Measurements from ENCODE around the gene NCAPD2.

DNA sequence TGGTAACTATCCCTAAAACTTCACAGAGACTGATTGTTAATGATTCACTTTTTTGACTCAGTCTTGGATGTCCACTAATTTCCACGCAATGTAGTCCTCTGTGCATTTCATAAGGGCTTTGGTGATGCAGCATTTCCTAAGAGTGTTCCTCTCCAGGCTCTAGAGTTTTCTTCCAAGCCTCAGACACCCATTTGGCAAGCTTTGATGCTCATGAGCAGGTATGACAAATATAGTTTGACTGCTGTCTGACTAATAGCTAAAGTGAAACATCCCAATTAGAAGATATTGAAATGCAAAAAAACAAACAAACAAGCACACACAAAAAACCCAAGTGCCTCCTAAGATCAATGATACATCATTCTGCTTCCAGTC lies 21.9 kb upstream of the NCAPD2 start:
- TF ChIP-seq, protein P1, sequence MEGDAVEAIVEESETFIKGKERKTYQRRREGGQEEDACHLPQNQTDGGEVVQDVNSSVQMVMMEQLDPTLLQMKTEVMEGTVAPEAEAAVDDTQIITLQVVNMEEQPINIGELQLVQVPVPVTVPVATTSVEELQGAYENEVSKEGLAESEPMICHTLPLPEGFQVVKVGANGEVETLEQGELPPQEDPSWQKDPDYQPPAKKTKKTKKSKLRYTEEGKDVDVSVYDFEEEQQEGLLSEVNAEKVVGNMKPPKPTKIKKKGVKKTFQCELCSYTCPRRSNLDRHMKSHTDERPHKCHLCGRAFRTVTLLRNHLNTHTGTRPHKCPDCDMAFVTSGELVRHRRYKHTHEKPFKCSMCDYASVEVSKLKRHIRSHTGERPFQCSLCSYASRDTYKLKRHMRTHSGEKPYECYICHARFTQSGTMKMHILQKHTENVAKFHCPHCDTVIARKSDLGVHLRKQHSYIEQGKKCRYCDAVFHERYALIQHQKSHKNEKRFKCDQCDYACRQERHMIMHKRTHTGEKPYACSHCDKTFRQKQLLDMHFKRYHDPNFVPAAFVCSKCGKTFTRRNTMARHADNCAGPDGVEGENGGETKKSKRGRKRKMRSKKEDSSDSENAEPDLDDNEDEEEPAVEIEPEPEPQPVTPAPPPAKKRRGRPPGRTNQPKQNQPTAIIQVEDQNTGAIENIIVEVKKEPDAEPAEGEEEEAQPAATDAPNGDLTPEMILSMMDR (IDR thresholded peaks at IDR 0.05; ENCODE audit: low read depth, low read length): no peak
- TF ChIP-seq POLR2A (IDR thresholded peaks at IDR 0.05; ENCODE audit: extremely low read depth, insufficient read length) (no peak), MYC (IDR thresholded peaks at IDR 0.05; ENCODE audit: low read depth, low read length) (no peak)
- TF ChIP-seq, protein P2, sequence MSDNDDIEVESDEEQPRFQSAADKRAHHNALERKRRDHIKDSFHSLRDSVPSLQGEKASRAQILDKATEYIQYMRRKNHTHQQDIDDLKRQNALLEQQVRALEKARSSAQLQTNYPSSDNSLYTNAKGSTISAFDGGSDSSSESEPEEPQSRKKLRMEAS (IDR thresholded peaks at IDR 0.05; ENCODE audit: low read depth, low read length): no peak
